DOHH2 (cell line): Measurements from ENCODE around the gene APLP1.

ENCODE experiments used
- H3F3A ChIP-seq: fragments of 200-600 bp; sonication (generic), shearing (Covaris generic); 2 replicates; pipeline ENCODE4 v1.6.0; 2016; ENCODE audit warnings: antibody characterized with exemption, mild to moderate bottlenecking; ENCODE audit not compliant: control insufficient read depth, insufficient read depth
- H3K27ac ChIP-seq: fragments of 200-600 bp; sonication (generic); 2 replicates; pipeline ENCODE4 v1.5.1; 2014; ENCODE audit warnings: low read depth, mild to moderate bottlenecking, low read length, moderate library complexity
- H3K27me3 ChIP-seq: fragments of 200-600 bp; sonication (generic); 2 replicates; pipeline ENCODE4 v1.6.1; 2014; ENCODE audit warnings: mild to moderate bottlenecking, low read length, mixed read lengths; ENCODE audit not compliant: control insufficient read depth
- H3K36me3 ChIP-seq: fragments of 200-600 bp; sonication (generic); 2 replicates; pipeline ENCODE4 v1.6.1; 2014; ENCODE audit warnings: mild to moderate bottlenecking, low read length, moderate library complexity, mixed read lengths; ENCODE audit not compliant: control insufficient read depth
- H3K4me1 ChIP-seq: fragments of 200-600 bp; sonication (generic); 2 replicates; pipeline ENCODE4 v1.6.1; 2014; ENCODE audit warnings: mild to moderate bottlenecking, low read length, mixed read lengths; ENCODE audit not compliant: control insufficient read depth
- H3K4me2 ChIP-seq: fragments of 200-600 bp; sonication (generic); 2 replicates; pipeline ENCODE4 v1.6.0; 2014; ENCODE audit warnings: mild to moderate bottlenecking, low read length, moderate library complexity
- H3K4me3 ChIP-seq: fragments of 200-600 bp; sonication (generic); 2 replicates; pipeline ENCODE4 v1.5.1; 2014; ENCODE audit warnings: mild to moderate bottlenecking, low read length, mixed read lengths
- H3K79me2 ChIP-seq: fragments of 200-600 bp; sonication (generic); 2 replicates; pipeline ENCODE4 v1.6.1; 2014; ENCODE audit warnings: mild to moderate bottlenecking, low read length, mixed read lengths; ENCODE audit not compliant: control insufficient read depth
- H3K9me2 ChIP-seq: fragments of 200-600 bp; sonication (generic); replicated peaks from 2 replicates; pipeline ENCODE4 v1.6.1; 2014; ENCODE audit warnings: mild to moderate bottlenecking, low read length, mixed read lengths; ENCODE audit not compliant: control insufficient read depth
- H3K9me3 ChIP-seq: fragments of 200-600 bp; sonication (generic); 2 replicates; pipeline ENCODE4 v1.6.1; 2014; ENCODE audit warnings: antibody characterized with exemption, low read length, mixed read lengths; ENCODE audit not compliant: control insufficient read depth, insufficient read depth
- H4K20me1 ChIP-seq: fragments of 200-600 bp; sonication (generic); 2 replicates; pipeline ENCODE4 v1.6.0; 2014; ENCODE audit warnings: low read depth, mild to moderate bottlenecking, antibody characterized with exemption, low read length, moderate library complexity; ENCODE audit not compliant: control insufficient read depth, insufficient read depth
- EZH2phosphoT487 ChIP-seq: fragments of 200-600 bp; sonication (generic); IDR thresholded peaks from 2 replicates; pipeline ENCODE4 v1.6.1; 2017; ENCODE audit warnings: borderline replicate concordance, mild to moderate bottlenecking, antibody characterized with exemption, low read length, moderate library complexity, mixed read lengths
- TF ChIP-seq, protein P1 (sequence below): fragments of 200-600 bp; sonication (generic); IDR thresholded peaks from one replicate; pipeline ENCODE4 v1.5.1; 2014; ENCODE audit warnings: antibody characterized with exemption, mild to moderate bottlenecking, low read depth, low read length; ENCODE audit not compliant: poor library complexity, severe bottlenecking

APLP1 gene

GRCh38 chr19:35846038-35846668 is 22.2 kb upstream of the APLP1 start:
- no peak for TF ChIP-seq EZH2phosphoT487
- TF ChIP-seq, protein P1, sequence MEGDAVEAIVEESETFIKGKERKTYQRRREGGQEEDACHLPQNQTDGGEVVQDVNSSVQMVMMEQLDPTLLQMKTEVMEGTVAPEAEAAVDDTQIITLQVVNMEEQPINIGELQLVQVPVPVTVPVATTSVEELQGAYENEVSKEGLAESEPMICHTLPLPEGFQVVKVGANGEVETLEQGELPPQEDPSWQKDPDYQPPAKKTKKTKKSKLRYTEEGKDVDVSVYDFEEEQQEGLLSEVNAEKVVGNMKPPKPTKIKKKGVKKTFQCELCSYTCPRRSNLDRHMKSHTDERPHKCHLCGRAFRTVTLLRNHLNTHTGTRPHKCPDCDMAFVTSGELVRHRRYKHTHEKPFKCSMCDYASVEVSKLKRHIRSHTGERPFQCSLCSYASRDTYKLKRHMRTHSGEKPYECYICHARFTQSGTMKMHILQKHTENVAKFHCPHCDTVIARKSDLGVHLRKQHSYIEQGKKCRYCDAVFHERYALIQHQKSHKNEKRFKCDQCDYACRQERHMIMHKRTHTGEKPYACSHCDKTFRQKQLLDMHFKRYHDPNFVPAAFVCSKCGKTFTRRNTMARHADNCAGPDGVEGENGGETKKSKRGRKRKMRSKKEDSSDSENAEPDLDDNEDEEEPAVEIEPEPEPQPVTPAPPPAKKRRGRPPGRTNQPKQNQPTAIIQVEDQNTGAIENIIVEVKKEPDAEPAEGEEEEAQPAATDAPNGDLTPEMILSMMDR, result no peak
- Histone ChIP-seq H3K9me2 (no peaks in the 10 kb centered on the region), H3F3A (no peaks in the 10 kb centered on the region), H3K27ac (no peak overlapping the region), H3K36me3 (no peaks in the 10 kb centered on the region), H3K9me3 (no peaks in the 10 kb centered on the region), H3K4me3 (no peak overlapping the region), H3K4me1 (no peaks in the 10 kb centered on the region), H3K4me2 (no peak overlapping the region), H3K79me2 (no peaks in the 10 kb centered on the region), H3K27me3 (peaks cover 9% of the 10 kb centered on the region), H4K20me1 (no peaks in the 10 kb centered on the region)

DNA sequence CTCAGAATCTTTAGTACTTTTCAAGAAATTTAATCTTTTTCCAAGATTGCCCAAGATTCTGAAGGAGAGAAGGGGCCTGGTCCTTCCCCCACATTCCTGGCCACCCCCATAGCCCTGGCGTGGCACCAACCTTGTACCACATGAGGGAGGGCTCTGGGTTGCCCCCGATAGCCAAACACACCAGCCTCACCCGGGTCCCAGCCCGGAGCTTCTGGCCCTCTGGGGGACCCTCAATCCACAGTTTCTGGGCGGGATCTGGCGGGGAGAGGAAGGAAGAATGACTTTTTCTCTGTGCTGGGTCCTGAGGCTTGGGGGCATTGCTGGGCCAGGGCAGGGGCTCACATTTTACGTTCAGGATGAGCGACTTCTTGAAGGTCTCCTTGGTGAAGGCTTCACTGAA is 20.5 kb upstream of the APLP1 start:
- no peaks in the 10 kb centered on the region for H3K36me3 ChIP-seq
- H3K4me2 ChIP-seq, result no peak overlapping the region
- no peaks in the 10 kb centered on the region for H3K4me1 ChIP-seq
- H3K9me2 ChIP-seq, result no peaks in the 10 kb centered on the region
- peaks cover 9% of the 10 kb centered on the region for H3K27me3 ChIP-seq
- H3F3A ChIP-seq, result no peaks in the 10 kb centered on the region
- H4K20me1 ChIP-seq, result no peaks in the 10 kb centered on the region
- TF ChIP-seq, protein P1, result no peak
- TF ChIP-seq EZH2phosphoT487, result no peak
- H3K9me3 ChIP-seq, result no peaks in the 10 kb centered on the region
- no peaks in the 10 kb centered on the region for H3K79me2 ChIP-seq
- H3K27ac ChIP-seq, result no peak overlapping the region
- H3K4me3 ChIP-seq, result no peak overlapping the region

DNA sequence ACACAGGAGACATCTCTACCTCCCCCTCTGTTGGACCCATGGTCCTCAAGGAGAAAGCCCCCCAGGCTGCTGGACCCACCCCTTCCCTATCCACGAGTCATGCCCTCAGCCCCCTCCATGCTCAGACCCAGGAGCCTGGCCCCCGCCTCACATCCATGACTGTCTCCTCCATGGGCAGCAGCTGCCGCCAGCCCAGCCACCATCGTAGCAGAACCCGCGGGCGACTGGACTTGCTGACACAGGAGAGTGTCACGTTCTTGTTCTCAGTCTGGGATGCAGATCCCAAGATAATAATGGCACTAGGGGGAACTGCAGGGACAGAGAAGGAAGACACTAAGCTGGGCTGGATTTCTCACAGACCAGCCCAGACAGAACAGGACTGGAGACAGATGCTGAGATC is 19.9 kb upstream of the APLP1 start:
- Histone ChIP-seq H3K27me3 (peaks cover 9% of the 10 kb centered on the region), H3K9me3 (no peaks in the 10 kb centered on the region), H3K79me2 (no peaks in the 10 kb centered on the region), H4K20me1 (no peaks in the 10 kb centered on the region), H3K9me2 (no peaks in the 10 kb centered on the region), H3K4me3 (no peak overlapping the region), H3K4me1 (no peaks in the 10 kb centered on the region), H3K27ac (no peak overlapping the region), H3K4me2 (no peak overlapping the region), H3K36me3 (no peaks in the 10 kb centered on the region), H3F3A (no peaks in the 10 kb centered on the region)
- TF ChIP-seq, protein P1, result no peak
- no peak for TF ChIP-seq EZH2phosphoT487
